ENCODE results near the gene JAKMIP2.

- TF ChIP-seq POLR2AphosphoS5 (IDR thresholded peaks at IDR 0.05) (no peak), EZH2 (IDR thresholded peaks at IDR 0.05; ENCODE audit: borderline replicate concordance, insufficient read depth, low read length, poor library complexity, severe bottlenecking) (no peak), CTCF (IDR thresholded peaks at IDR 0.05; ENCODE audit: poor library complexity, severe bottlenecking) (no peak)
Measured at GRCh38 chr5:147734894-147735293, 47.6 kb downstream of the JAKMIP2 start.
